Measurements from ENCODE around the gene NKIRAS2. TPM values are rescaled to one million over a fixed set of nuclear protein-coding genes. Genes with fewer than 3 reads are reported as not detected.

NKIRAS2 gene
- total and polyA plus RNA-seq, 2 experiments from 2014 or later: 31.3 to 52.9 TPM

- no peaks in the 10 kb centered on the region for H3K9me3 Mint-ChIP-seq
- Histone ChIP-seq H3K4me3 (no peak overlapping the region), H3K27me3 (ENCODE audit: insufficient read depth) (no peaks in the 10 kb centered on the region), H4K20me1 (replicated peaks; ENCODE audit: insufficient read depth) (no peaks in the 10 kb centered on the region), H3K9me2 (ENCODE audit: insufficient read depth) (no peaks in the 10 kb centered on the region), H3F3A (replicated peaks; ENCODE audit: low read depth) (no peaks in the 10 kb centered on the region), H3K27ac (ENCODE audit: low read depth) (no peak overlapping the region), H3K4me1 (ENCODE audit: insufficient read depth) (peaks cover 5% of the 10 kb centered on the region; the same call in 1 of the 2 replicates), H3K4me2 (no peak overlapping the region), H2AFZ (no peak overlapping the region), H3K36me3 (ENCODE audit: insufficient read depth) (no peaks in the 10 kb centered on the region), H3K79me2 (replicated peaks; ENCODE audit: insufficient read depth) (no peaks in the 10 kb centered on the region)
- no peak for ATAC-seq
- peaks cover 25% of the 10 kb centered on the region for H3K4me1 Mint-ChIP-seq
- DNase-seq (ENCODE audit: low spot score): no peak
- no peak for TF ChIP-seq CTCF (conservative IDR thresholded peaks at IDR 0.05; ENCODE audit: low read depth in 2 of 2)
- no peak for TF ChIP-seq POLR2AphosphoS5 (IDR thresholded peaks at IDR 0.05; ENCODE audit: low read depth)
- no peak for TF ChIP-seq STAT1 (IDR thresholded peaks at IDR 0.05; ENCODE audit: unreplicated experiment)
- TF ChIP-seq EZH2phosphoT487 (IDR thresholded peaks at IDR 0.05; ENCODE audit: unreplicated experiment): no peak
- TF ChIP-seq EZH2 (IDR thresholded peaks at IDR 0.05; ENCODE audit: low read depth, unreplicated experiment): no peak
- no peak for TF ChIP-seq JUNB (IDR thresholded peaks at IDR 0.05; ENCODE audit: unreplicated experiment)
- TF ChIP-seq, protein P1, sequence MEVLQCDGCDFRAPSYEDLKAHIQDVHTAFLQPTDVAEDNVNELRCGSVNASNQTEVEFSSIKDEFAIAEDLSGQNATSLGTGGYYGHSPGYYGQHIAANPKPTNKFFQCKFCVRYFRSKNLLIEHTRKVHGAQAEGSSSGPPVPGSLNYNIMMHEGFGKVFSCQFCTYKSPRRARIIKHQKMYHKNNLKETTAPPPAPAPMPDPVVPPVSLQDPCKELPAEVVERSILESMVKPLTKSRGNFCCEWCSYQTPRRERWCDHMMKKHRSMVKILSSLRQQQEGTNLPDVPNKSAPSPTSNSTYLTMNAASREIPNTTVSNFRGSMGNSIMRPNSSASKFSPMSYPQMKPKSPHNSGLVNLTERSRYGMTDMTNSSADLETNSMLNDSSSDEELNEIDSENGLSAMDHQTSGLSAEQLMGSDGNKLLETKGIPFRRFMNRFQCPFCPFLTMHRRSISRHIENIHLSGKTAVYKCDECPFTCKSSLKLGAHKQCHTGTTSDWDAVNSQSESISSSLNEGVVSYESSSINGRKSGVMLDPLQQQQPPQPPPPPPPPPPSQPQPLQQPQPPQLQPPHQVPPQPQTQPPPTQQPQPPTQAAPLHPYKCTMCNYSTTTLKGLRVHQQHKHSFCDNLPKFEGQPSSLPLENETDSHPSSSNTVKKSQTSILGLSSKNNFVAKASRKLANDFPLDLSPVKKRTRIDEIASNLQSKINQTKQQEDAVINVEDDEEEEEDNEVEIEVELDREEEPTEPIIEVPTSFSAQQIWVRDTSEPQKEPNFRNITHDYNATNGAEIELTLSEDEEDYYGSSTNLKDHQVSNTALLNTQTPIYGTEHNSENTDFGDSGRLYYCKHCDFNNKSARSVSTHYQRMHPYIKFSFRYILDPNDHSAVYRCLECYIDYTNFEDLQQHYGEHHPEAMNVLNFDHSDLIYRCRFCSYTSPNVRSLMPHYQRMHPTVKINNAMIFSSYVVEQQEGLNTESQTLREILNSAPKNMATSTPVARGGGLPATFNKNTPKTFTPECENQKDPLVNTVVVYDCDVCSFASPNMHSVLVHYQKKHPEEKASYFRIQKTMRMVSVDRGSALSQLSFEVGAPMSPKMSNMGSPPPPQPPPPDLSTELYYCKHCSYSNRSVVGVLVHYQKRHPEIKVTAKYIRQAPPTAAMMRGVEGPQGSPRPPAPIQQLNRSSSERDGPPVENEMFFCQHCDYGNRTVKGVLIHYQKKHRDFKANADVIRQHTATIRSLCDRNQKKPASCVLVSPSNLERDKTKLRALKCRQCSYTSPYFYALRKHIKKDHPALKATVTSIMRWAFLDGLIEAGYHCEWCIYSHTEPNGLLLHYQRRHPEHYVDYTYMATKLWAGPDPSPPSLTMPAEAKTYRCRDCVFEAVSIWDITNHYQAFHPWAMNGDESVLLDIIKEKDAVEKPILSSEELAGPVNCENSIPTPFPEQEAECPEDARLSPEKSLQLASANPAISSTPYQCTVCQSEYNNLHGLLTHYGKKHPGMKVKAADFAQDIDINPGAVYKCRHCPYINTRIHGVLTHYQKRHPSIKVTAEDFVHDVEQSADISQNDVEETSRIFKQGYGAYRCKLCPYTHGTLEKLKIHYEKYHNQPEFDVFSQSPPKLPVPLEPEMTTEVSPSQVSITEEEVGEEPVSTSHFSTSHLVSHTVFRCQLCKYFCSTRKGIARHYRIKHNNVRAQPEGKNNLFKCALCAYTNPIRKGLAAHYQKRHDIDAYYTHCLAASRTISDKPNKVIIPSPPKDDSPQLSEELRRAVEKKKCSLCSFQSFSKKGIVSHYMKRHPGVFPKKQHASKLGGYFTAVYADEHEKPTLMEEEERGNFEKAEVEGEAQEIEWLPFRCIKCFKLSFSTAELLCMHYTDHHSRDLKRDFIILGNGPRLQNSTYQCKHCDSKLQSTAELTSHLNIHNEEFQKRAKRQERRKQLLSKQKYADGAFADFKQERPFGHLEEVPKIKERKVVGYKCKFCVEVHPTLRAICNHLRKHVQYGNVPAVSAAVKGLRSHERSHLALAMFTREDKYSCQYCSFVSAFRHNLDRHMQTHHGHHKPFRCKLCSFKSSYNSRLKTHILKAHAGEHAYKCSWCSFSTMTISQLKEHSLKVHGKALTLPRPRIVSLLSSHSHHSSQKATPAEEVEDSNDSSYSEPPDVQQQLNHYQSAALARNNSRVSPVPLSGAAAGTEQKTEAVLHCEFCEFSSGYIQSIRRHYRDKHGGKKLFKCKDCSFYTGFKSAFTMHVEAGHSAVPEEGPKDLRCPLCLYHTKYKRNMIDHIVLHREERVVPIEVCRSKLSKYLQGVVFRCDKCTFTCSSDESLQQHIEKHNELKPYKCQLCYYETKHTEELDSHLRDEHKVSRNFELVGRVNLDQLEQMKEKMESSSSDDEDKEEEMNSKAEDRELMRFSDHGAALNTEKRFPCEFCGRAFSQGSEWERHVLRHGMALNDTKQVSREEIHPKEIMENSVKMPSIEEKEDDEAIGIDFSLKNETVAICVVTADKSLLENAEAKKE (CRISPR knock-in tag; IDR thresholded peaks at IDR 0.05): no peak
- TF ChIP-seq, protein P2, sequence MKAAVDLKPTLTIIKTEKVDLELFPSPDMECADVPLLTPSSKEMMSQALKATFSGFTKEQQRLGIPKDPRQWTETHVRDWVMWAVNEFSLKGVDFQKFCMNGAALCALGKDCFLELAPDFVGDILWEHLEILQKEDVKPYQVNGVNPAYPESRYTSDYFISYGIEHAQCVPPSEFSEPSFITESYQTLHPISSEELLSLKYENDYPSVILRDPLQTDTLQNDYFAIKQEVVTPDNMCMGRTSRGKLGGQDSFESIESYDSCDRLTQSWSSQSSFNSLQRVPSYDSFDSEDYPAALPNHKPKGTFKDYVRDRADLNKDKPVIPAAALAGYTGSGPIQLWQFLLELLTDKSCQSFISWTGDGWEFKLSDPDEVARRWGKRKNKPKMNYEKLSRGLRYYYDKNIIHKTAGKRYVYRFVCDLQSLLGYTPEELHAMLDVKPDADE (IDR thresholded peaks at IDR 0.05): no peak
- TF ChIP-seq CREB1 (CRISPR knock-in tag; IDR thresholded peaks at IDR 0.05; ENCODE audit: low read depth): no peak
- no peak overlapping the region for H3K4me3 Mint-ChIP-seq
- peaks cover 13% of the 10 kb centered on the region for H3K27me3 Mint-ChIP-seq (ENCODE audit: insufficient read depth, low read depth, poor library complexity)
- H3K36me3 Mint-ChIP-seq (ENCODE audit: low read depth): no peaks in the 10 kb centered on the region
- no peak overlapping the region for H3K27ac Mint-ChIP-seq
Observed at GRCh38 chr17:42031584-42031983, 11.7 kb downstream of the NKIRAS2 start.

Measured in GM23338 (cell line).